ENCODE results near the gene RIC3.
A peak's percentile ranks its signal among the peaks of the same experiment; 100 is the strongest.

RIC3 gene

GRCh38 chr11:8168485-8169257 is at the start of gene RIC3:
TSS of gene RIC3 (minus strand) at chr11:8169025. CDS start at chr11:8168989, 36 bp downstream.
- peak; percentile 79 for DNase-seq

- DNase-seq: no peak
Measured at GRCh38 chr11:8218409-8218808, 49.6 kb upstream of the RIC3 start.

GRCh38 chr11:8217926-8218325 is 49.1 kb upstream of the RIC3 start:
- DNase-seq: no peak

GRCh38 chr11:8217136-8217535 is 48.3 kb upstream of the RIC3 start:
- DNase-seq: no peak

- DNase-seq: no peak
Measured at GRCh38 chr11:8213376-8213775, 44.6 kb upstream of the RIC3 start.

GRCh38 chr11:8209208-8209807 is 40.5 kb upstream of the RIC3 start:
- no peak for DNase-seq

GRCh38 chr11:8207080-8208000 is 38.5 kb upstream of the RIC3 start:
- DNase-seq: no peak

GRCh38 chr11:8206251-8207079 is 37.6 kb upstream of the RIC3 start:
- DNase-seq: no peak

GRCh38 chr11:8205566-8205965 is 36.7 kb upstream of the RIC3 start:
- no peak for DNase-seq

GRCh38 chr11:8204596-8204995 is 35.8 kb upstream of the RIC3 start:
- no peak for DNase-seq

- DNase-seq: no peak
Measured at GRCh38 chr11:8204025-8204424, 35.2 kb upstream of the RIC3 start.

GRCh38 chr11:8203414-8203715 is 34.5 kb upstream of the RIC3 start:
- no peak for DNase-seq

GRCh38 chr11:8202516-8203413 is 33.9 kb upstream of the RIC3 start:
- no peak for DNase-seq

- DNase-seq: no peak
Measured at GRCh38 chr11:8201644-8202365, 33.0 kb upstream of the RIC3 start.

GRCh38 chr11:8199676-8200075 is 30.9 kb upstream of the RIC3 start:
- DNase-seq: no peak

GRCh38 chr11:8196749-8197148 is 27.9 kb upstream of the RIC3 start:
- DNase-seq: no peak

GRCh38 chr11:8194956-8195355 is 26.1 kb upstream of the RIC3 start:
- no peak for DNase-seq

GRCh38 chr11:8192896-8193209 is 24.0 kb upstream of the RIC3 start:
- no peak for DNase-seq

GRCh38 chr11:8192016-8192895 is 23.4 kb upstream of the RIC3 start:
- peak; percentile 78 for DNase-seq

- DNase-seq: no peak
Measured at GRCh38 chr11:8190431-8190830, 21.6 kb upstream of the RIC3 start.
